Measurements from ENCODE around the gene CDIPT. TPM values are rescaled to one million over a fixed set of nuclear protein-coding genes. Genes with fewer than 3 reads are reported as not detected.
A peak's percentile ranks its signal among the peaks of the same experiment; 100 is the strongest.

Gene CDIPT
- total RNA-seq, 1 experiment from 2014 or later: 42.7 TPM

- no TSS peak for BruUV-seq (replicated peaks)
- TF ChIP-seq CTCF (IDR thresholded peaks at IDR 0.05; ENCODE audit: unreplicated experiment): no peak
- no peaks in the 10 kb centered on the region for H3K9me3 Mint-ChIP-seq (ENCODE audit: unreplicated experiment)
- no peak for DNase-seq (ENCODE audit: unreplicated experiment)
- POLR2A ChIA-PET: interaction anchor here (0.7 to 0.9 kb wide), 3 partner anchors 10 to 241 kb away, joined by 3 to 5 read pairs (median 3); partner anchors contain the start of gene PAGR1
- H3K27ac Mint-ChIP-seq (ENCODE audit: low read depth, unreplicated experiment): no peak overlapping the region
- no peaks in the 10 kb centered on the region for H3K27me3 Mint-ChIP-seq (ENCODE audit: insufficient read depth, unreplicated experiment)
- H3K4me1 Mint-ChIP-seq (ENCODE audit: insufficient read depth, unreplicated experiment): peaks cover 12% of the 10 kb centered on the region
- CTCF ChIA-PET: interaction anchor here (0.6 to 1.8 kb wide), 7 partner anchors 27 to 602 kb away, joined by 3 to 7 read pairs (median 3); no protein-coding TSS in a partner anchor
- no peak overlapping the region for H3K4me3 Mint-ChIP-seq (ENCODE audit: unreplicated experiment)
- intact Hi-C loops (cut with micrococcal nuclease): no loop called here
- H3K36me3 Mint-ChIP-seq (ENCODE audit: insufficient read depth, unreplicated experiment): peaks cover 26% of the 10 kb centered on the region
These were observed 36.7 kb downstream of the CDIPT start for GRCh38 chr16:29826342-29826695.

GRCh38 chr16:29825145-29826044 is 37.6 kb downstream of the CDIPT start:
- Mint-ChIP-seq H3K27me3 (ENCODE audit: insufficient read depth, unreplicated experiment) (no peaks in the 10 kb centered on the region), H3K36me3 (ENCODE audit: insufficient read depth, unreplicated experiment) (peaks cover 32% of the 10 kb centered on the region), H3K27ac (ENCODE audit: low read depth, unreplicated experiment) (peak overlapping the region; percentile 75), H3K9me3 (ENCODE audit: unreplicated experiment) (no peaks in the 10 kb centered on the region), H3K4me1 (ENCODE audit: insufficient read depth, unreplicated experiment) (peaks cover 12% of the 10 kb centered on the region), H3K4me3 (ENCODE audit: unreplicated experiment) (peak overlapping the region; percentile 47)
- no TSS peak for BruUV-seq (replicated peaks)
- intact Hi-C loops (cut with micrococcal nuclease): no loop called here
- CTCF ChIA-PET: interaction anchor here (1.8 kb wide), 1 partner anchor 197 kb away, joined by 7 read pairs; no protein-coding TSS in a partner anchor
- peak; percentile 47 for DNase-seq (ENCODE audit: unreplicated experiment)
- POLR2A ChIA-PET: interaction anchor here (0.7 to 2.2 kb wide), 5 partner anchors 9 to 148 kb away, joined by 3 to 8 read pairs (median 3); partner anchors contain the start of genes PAGR1 and TAOK2
- TF ChIP-seq CTCF (IDR thresholded peaks at IDR 0.05; ENCODE audit: unreplicated experiment): no peak

- POLR2A ChIA-PET: interaction anchor here (0.6 to 2.2 kb wide), 6 partner anchors 8 to 181 kb away, joined by 3 to 8 read pairs (median 3); partner anchors contain the start of genes PAGR1 and TAOK2
- no TSS peak for BruUV-seq (replicated peaks)
- Mint-ChIP-seq H3K4me1 (ENCODE audit: insufficient read depth, unreplicated experiment) (peaks cover 9% of the 10 kb centered on the region), H3K27ac (ENCODE audit: low read depth, unreplicated experiment) (peak overlapping the region; percentile 75), H3K4me3 (ENCODE audit: unreplicated experiment) (peak overlapping the region; percentile 47), H3K36me3 (ENCODE audit: insufficient read depth, unreplicated experiment) (peaks cover 34% of the 10 kb centered on the region), H3K27me3 (ENCODE audit: insufficient read depth, unreplicated experiment) (no peaks in the 10 kb centered on the region), H3K9me3 (ENCODE audit: unreplicated experiment) (no peaks in the 10 kb centered on the region)
- CTCF ChIA-PET: interaction anchor here (0.7 to 0.8 kb wide), 2 partner anchors 24 to 28 kb away, joined by 3 read pairs; no protein-coding TSS in a partner anchor
- peak; percentile 77 for DNase-seq (ENCODE audit: unreplicated experiment)
- no peak for TF ChIP-seq CTCF (IDR thresholded peaks at IDR 0.05; ENCODE audit: unreplicated experiment)
- intact Hi-C loops (cut with micrococcal nuclease): loop anchor here (5.0 kb wide), 3 partner anchors 38 to 198 kb away; partner anchors contain the start of genes C16orf92, CDIPT, HIRIP3 and INO80E
These were observed 38.4 kb downstream of the CDIPT start for GRCh38 chr16:29824589-29825144.
